IPS DF 4.7 (cell line): ENCODE measurements around the gene ENTPD6.

ENCODE experiments used
- DNase-seq: peaks from one replicate; pipeline ENCODE4 v3.0.0-alpha.2; 2013; ENCODE audit warnings: low spot score; ENCODE audit errors: extremely low read depth

ENTPD6 gene

GRCh38 chr20:25275813-25276532, 80.5 kb downstream of the ENTPD6 start:
- DNase-seq: no peak
